ENCODE results near the gene OR10H2.
A peak's percentile ranks its signal among the peaks of the same experiment; 100 is the strongest.
"Not testable (repeated sequence)": the region's sequence is repeated elsewhere in the genome, so short reads cannot be mapped to it uniquely, and the experiment has no call there.

Gene OR10H2

DNA sequence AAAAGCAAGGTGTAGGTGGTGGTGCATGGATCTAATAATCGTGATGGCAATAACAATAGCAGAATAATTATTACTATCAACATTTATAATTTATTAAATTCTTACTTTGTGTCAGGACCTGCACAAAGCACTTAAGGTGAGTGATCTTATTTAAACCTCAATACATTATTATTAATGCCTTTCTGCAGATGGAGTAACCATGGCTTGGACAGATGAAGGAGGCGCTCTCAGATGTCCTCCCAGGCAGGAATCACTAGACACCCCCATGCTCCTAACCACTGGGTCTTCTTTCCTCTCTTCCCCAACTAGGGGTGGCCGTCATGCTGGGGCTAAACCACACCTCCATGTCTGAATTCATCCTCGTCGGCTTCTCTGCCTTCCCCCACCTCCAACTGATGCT, at the start of gene OR10H2:
OR10H2 (plus strand) TSS at position 301 of the 400 bp plus-strand sequence; CDS start at position 321, 20 bp downstream.
- no peak for DNase-seq

DNA sequence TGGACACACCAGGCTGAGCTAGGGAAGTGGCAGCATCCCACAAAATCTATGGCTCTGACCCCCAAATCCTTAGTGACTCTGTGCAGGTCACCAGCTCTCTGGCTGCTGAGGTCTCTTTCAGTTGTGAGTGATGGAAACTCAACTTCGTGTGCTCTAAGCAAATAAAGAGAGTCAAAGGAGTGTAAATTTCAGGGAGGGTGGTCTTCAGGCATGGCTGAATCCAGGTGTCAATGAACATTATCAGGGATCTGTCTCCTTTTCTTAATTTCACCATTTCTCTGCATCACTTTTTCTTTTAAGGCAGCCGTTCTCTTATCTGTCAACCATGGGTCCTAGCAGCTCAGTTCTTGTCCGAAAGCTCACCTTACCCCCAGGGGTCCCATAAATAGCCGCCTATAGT, 48.7 kb upstream of the OR10H2 start:
- no peak for DNase-seq

DNA sequence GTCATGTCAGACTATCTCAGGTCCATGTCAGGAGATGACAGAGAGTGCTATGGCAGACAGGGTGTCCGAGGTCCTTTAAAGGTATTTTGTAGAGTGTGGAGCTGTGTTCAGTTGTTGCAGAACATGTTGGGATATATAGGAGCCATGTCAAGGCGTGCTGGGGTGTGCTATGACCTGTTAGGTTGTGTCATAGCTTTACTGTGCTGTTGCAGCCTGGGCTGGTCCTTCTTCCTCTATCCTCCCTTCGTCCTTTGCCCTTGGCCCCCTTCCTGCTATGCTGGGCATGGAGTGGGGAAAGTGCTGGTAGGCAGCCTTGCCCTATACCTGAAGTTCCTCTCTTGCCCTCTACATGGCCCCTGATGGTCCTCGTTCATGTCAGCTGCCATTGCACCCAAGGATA, 48.0 kb upstream of the OR10H2 start:
- not testable (repeated sequence) for DNase-seq

- no peak for DNase-seq
These were observed 47.1 kb upstream of the OR10H2 start for GRCh38 chr19:15680478-15681322.

GRCh38 chr19:15683411-15683810, 44.4 kb upstream of the OR10H2 start:
- no peak for DNase-seq

DNA sequence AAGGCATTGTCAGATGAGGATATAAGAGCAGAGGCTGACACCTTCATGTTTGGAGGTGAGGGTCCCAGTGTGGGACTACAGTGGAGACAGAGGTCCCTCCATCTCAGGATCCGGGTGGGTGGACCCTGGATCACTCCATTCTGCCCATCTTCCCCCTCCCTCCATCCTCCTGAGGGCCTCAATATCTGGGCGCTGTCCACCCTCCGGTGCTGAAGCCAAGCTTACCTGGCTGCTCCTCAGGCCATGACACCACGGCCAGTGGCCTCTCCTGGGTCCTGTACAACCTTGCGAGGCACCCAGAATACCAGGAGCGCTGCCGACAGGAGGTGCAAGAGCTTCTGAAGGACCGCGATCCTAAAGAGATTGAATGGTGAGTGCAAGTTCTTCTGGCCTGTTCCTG, 43.0 kb upstream of the OR10H2 start:
- no peak for DNase-seq

DNA sequence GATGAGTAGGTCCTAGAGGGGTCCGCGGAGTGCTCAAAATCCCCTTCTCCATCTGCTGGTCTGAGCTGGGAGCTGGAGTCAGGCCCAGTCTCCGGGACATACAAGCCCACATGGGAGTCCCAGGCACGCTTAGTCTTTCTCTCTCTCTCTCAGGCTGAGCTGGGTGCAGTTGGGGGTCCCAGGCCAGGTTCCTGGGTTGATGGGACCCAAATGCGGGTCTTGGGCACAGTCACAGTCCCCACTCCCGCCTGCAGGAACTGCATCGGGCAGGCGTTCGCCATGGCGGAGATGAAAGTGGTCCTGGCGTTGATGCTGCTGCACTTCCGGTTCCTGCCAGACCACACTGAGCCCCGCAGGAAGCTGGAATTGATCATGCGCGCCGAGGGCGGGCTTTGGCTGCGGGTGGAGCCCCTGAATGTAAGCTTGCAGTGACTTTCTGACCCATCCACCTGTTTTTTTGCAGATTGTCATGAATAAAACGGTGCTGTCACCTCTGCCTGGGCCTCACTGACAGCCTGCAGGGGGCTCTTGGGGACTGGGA, 31.1 kb upstream of the OR10H2 start:
- DNase-seq: no peak

DNA sequence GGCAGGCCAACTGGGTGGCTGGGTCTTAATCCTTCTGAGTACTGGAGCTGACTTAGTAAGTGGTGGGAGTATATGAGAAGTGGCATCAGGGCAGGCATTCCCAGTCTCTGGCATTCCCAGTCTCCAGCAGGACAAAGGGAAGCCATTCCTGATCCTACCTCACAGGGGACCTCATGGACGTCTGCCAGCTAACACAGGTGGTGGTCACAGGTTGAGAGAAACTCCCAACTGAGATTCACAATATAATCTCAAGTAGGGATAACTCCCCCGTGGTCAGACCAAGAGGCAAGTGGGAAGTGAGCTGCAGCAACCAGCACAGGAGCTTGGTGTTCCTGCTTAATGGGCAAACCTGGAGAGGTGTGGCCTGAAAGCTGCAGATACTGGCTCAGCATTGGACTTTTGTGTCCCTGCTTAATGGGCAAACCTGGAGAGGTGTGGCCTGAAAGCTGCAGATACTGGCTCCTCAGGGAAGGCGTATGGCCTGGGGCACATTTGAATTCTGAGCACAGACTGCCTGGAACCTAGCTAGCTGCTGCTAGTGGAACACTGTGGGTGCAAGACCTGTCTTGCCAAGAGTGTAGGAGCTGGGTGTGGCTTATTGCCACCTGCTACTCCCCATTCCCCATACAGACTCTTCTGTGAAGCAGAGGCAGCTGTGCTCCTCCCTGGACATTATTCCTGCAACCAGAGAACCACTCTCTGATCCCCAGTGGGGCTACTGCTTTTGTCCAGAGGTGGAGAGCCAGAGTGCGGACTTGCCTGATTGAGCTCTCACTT, 25.9 kb upstream of the OR10H2 start:
- DNase-seq: peak; percentile 59

- peak; percentile 82 for DNase-seq
These were observed 25.3 kb upstream of the OR10H2 start for GRCh38 chr19:15702534-15702930.

DNA sequence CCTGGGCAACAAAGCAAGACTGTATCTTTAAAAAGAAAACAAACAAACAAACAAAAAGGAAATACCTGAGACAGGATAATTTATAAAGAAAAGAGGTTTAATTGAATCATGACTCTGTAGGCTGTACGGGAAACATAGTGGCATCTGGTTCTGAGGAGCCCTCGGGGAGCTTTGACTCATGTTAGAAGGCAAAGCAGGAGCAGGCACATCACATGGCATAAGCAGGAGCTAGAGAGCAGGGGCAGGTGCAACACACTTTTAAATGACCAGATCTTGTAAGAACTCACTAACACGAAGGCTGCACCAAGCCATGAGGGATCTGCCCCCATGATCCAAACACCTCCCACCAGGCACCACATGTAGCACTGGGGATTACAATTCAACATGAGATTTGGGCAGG, 13.2 kb upstream of the OR10H2 start:
- no peak for DNase-seq

GRCh38 chr19:15715642-15716041, 12.2 kb upstream of the OR10H2 start:
- DNase-seq: no peak

GRCh38 chr19:15717809-15718208, 10.0 kb upstream of the OR10H2 start:
- no peak for DNase-seq

DNA sequence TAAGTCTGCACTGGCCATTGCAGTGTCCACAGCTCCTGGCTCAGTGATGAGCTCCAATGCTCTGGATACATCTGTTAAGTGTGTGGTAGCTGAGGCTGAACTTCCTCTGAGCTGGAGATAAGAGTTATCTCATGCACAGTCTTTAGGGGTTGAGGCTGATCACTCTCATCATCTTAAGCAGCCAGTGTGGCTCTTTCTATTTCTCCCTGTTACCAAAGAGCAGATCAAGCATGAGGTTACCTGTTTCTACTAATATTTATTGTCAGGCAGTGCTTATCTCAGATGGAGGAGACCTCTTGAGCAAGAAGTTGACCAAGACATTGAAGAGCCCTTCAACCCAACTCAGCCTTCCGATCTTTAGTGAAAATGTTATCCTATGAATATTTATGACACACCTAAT, 6.6 kb upstream of the OR10H2 start:
- DNase-seq: no peak

GRCh38 chr19:15722956-15723355, 4.9 kb upstream of the OR10H2 start:
- DNase-seq: no peak

DNA sequence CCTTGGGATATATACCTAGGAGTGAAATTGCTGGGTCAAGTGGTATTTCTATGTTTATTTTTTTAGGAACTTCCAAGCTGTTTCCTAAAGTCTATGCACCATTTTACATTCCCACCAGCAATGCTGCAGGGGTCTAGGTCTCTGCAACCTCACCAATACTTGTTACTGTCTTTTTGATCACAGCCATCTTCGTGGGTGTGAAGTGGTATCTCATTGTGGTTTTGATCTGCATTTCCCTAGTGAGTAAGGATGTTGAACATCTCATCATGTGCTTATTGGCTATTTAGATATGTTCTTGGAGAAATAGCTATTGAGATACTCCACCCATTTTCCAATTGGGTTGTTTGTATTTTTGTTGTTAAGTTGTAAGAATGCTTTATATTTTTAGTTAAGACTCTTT, 2.7 kb downstream of the OR10H2 start:
- DNase-seq: no peak

- DNase-seq: no peak
These were observed 4.6 kb downstream of the OR10H2 start for GRCh38 chr19:15732388-15732787.

GRCh38 chr19:15733895-15734294, 6.1 kb downstream of the OR10H2 start:
- DNase-seq: no peak

- DNase-seq: no peak
These were observed 9.9 kb downstream of the OR10H2 start, which contains the start of gene OR10H3 for GRCh38 chr19:15737722-15738121. Gene OR10H3, plus strand, starts transcription at chr19:15737985. Its CDS starts 3,408 bp downstream, at chr19:15741393.

DNA sequence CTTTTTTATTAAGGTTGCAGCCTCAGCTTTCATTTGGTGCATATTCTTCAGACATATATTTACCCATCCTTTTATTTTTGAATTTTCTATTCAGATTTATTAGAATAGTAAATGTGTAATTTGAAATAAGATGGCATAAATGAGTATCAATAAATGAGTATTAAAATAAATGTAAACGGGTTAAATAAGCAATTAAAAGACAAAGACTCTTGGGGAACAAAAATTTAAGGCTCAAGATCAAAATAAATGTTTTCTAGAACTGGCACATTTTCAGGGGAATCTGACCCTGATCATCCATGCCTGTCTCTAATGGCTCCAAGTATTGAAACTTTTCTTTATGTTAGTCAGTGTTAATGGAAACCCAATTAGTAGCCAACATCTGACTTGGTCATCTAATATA, 13.0 kb downstream of the OR10H2 start:
- DNase-seq: no peak

- no peak for DNase-seq
These were observed 20.4 kb downstream of the OR10H2 start for GRCh38 chr19:15748239-15748638.

DNA sequence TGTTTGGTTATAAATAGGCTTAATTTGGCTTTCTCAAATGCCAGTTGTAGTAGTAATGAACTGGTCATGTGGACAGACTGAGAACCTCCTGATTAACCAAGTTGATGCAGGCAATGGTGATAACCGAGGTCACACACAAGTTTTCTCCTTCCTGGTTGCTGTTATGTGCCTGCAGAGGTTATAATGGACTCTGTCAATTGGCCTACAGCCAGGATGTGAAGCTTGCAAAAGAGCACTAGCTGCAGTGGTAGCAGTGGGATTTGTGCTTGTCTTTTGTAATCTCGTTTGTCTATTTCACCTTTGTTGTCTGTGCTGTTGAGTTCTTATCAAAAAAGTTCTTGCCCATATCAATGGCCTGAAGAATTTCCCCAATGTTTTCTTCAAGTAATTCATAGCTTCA, 30.6 kb downstream of the OR10H2 start:
- DNase-seq: no peak

- no peak for DNase-seq
These were observed 32.2 kb downstream of the OR10H2 start for GRCh38 chr19:15759962-15760565.

DNA sequence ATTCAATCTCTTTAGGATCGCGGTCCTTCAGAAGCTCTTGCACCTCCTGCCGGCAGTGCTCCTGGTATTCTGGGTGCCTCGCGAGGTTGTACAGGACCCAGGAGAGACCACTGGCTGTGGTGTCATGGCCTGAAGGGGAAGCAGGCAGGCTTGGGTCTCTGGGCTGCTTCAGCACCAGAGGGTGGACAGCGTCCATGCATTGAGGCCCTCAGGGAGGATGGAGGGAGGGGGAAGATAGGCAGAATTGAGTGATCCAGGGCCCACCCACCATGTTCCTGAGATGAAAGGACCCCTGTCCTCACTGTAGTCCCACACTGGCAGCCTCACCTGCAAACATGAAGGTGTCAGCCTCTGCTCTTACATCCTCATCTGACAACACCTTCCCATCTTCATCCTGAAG, 41.8 kb downstream of the OR10H2 start:
- DNase-seq: no peak

All from NCI-H2107 (cell line).